GM18511 (cell line): Measurements from ENCODE around the gene KRTAP1-4.
"Not testable (repeated sequence)": the region's sequence is repeated elsewhere in the genome, so short reads cannot be mapped to it uniquely, and the experiment has no call there.

ENCODE experiments used
- ATAC-seq: cut with Tn5 transposase; IDR thresholded peaks from one replicate; pipeline ENCODE4 v1.9.1; 2021; ENCODE audit warnings: mild to moderate bottlenecking, moderate library complexity; ENCODE audit not compliant: unreplicated experiment

Gene KRTAP1-4

GRCh38 chr17:41029633-41030245 lies at the start of gene KRTAP1-4:
Gene KRTAP1-4 (minus strand): TSS chr17:41030195. CDS start chr17:41030078, 117 bp downstream.
- ATAC-seq = no peak

GRCh38 chr17:41076788-41077187 lies 46.8 kb upstream of the KRTAP1-4 start:
- no peak for ATAC-seq

GRCh38 chr17:41073676-41074075 lies 43.7 kb upstream of the KRTAP1-4 start:
- ATAC-seq = no peak

- no peak for ATAC-seq
Observed at GRCh38 chr17:41071606-41072360, 41.8 kb upstream of the KRTAP1-4 start.

GRCh38 chr17:41069031-41069430 lies 39.0 kb upstream of the KRTAP1-4 start:
- no peak for ATAC-seq

GRCh38 chr17:41067281-41067680 lies 37.3 kb upstream of the KRTAP1-4 start:
- no peak for ATAC-seq

GRCh38 chr17:41065829-41066624 lies 36.0 kb upstream of the KRTAP1-4 start, which contains the start of gene KRTAP2-4:
Gene KRTAP2-4 (minus strand): TSS chr17:41065879. CDS start chr17:41065845, 34 bp downstream.
- ATAC-seq = no peak

- ATAC-seq = not testable (repeated sequence)
Observed at GRCh38 chr17:41065016-41065689, 35.2 kb upstream of the KRTAP1-4 start.

- ATAC-seq = no peak
Observed at GRCh38 chr17:41064301-41064700, 34.3 kb upstream of the KRTAP1-4 start.

GRCh38 chr17:41063449-41063848 lies 33.5 kb upstream of the KRTAP1-4 start:
- ATAC-seq = no peak

GRCh38 chr17:41061964-41062363 lies 32.0 kb upstream of the KRTAP1-4 start:
- ATAC-seq = no peak

GRCh38 chr17:41060052-41060604 lies 30.1 kb upstream of the KRTAP1-4 start, which contains the start of gene KRTAP2-3:
Gene KRTAP2-3 (minus strand): TSS chr17:41060114. CDS start chr17:41060050, 64 bp downstream.
- no peak for ATAC-seq

- not testable (repeated sequence) for ATAC-seq
Observed at GRCh38 chr17:41059276-41060051, 29.5 kb upstream of the KRTAP1-4 start.

GRCh38 chr17:41058741-41059140 lies 28.7 kb upstream of the KRTAP1-4 start:
- ATAC-seq = no peak

GRCh38 chr17:41057547-41057946 lies 27.6 kb upstream of the KRTAP1-4 start:
- ATAC-seq = no peak

GRCh38 chr17:41055130-41055529 lies 25.1 kb upstream of the KRTAP1-4 start, which contains the start of gene KRTAP2-2:
Gene KRTAP2-2 (minus strand): TSS chr17:41055230. CDS start chr17:41055211, 19 bp downstream.
- not testable (repeated sequence) for ATAC-seq

GRCh38 chr17:41054556-41054955 lies 24.6 kb upstream of the KRTAP1-4 start:
- ATAC-seq = not testable (repeated sequence)

GRCh38 chr17:41054025-41054424 lies 24.0 kb upstream of the KRTAP1-4 start:
- ATAC-seq = no peak

- no peak for ATAC-seq
Observed at GRCh38 chr17:41052566-41052965, 22.6 kb upstream of the KRTAP1-4 start.

- ATAC-seq = no peak
Observed at GRCh38 chr17:41049110-41049509, 19.1 kb upstream of the KRTAP1-4 start.
